ENCODE results near the gene PDE3A.

GRCh38 chr12:20398686-20399085 is 30.3 kb downstream of the PDE3A start:
- TF ChIP-seq GATA3 (IDR thresholded peaks at IDR 0.05; ENCODE audit: low read depth, low read length) (no peak), GATA2 (IDR thresholded peaks at IDR 0.05; ENCODE audit: low read depth, low read length) (no peak)

All from SH-SY5Y (cell line).